RWPE2 (cell line): ENCODE results near the gene XPR1.
"Not testable (repeated sequence)": the region's sequence is repeated elsewhere in the genome, so short reads cannot be mapped to it uniquely, and the experiment has no call there.

Experiments used
- ATAC-seq: fragments of 200-7000 bp; cut with Tn5 transposase; 3 replicates; pipeline ENCODE4 v1.9.1; 2021; ENCODE audit warnings: low read depth
- DNase-seq: peaks from one replicate; pipeline ENCODE4 v3.0.0-alpha.2; 2020; ENCODE audit warnings: low spot score
- H3K27ac ChIP-seq: fragments of 450-650 bp; 2 replicates; pipeline ENCODE4 v1.5.1; 2017; ENCODE audit warnings: mild to moderate bottlenecking; ENCODE audit not compliant: poor library complexity, severe bottlenecking
- H3K27me3 ChIP-seq: fragments of 250-450 bp; sonication (Bioruptor Pico); 2 replicates; pipeline ENCODE4 v1.5.1; 2021; ENCODE audit warnings: mild to moderate bottlenecking, moderate library complexity; ENCODE audit not compliant: insufficient read depth, poor library complexity, severe bottlenecking
- H3K36me3 ChIP-seq: fragments of 250-450 bp; sonication (Bioruptor Pico); 2 replicates; pipeline ENCODE4 v1.5.1; 2020; ENCODE audit warnings: low read depth, mild to moderate bottlenecking, moderate library complexity
- H3K4me1 ChIP-seq: fragments of 250-450 bp; sonication (Bioruptor Pico); 2 replicates; pipeline ENCODE4 v1.5.1; 2021; ENCODE audit warnings: mild to moderate bottlenecking, moderate library complexity; ENCODE audit not compliant: insufficient read depth, poor library complexity, severe bottlenecking
- H3K4me3 ChIP-seq: fragments of 250-450 bp; sonication (Bioruptor Pico); 2 replicates; pipeline ENCODE4 v1.5.1; 2021; ENCODE audit warnings: mild to moderate bottlenecking, moderate library complexity; ENCODE audit not compliant: severe bottlenecking
- H3K9me3 ChIP-seq: fragments of 250-450 bp; sonication (Bioruptor Pico); 2 replicates; pipeline ENCODE4 v1.5.1; 2021; ENCODE audit warnings: mild to moderate bottlenecking, moderate library complexity; ENCODE audit not compliant: severe bottlenecking
- TF ChIP-seq, protein P1 (sequence below): fragments of 450-650 bp; IDR thresholded peaks from one replicate; pipeline ENCODE4 v1.5.1; 2017; ENCODE audit warnings: mild to moderate bottlenecking, moderate library complexity; ENCODE audit not compliant: poor library complexity, severe bottlenecking

Gene XPR1

GRCh38 chr1:180640531-180640949 lies 8.7 kb downstream of the XPR1 start:
- no peak overlapping the region for H3K4me3 ChIP-seq
- TF ChIP-seq, protein P1, sequence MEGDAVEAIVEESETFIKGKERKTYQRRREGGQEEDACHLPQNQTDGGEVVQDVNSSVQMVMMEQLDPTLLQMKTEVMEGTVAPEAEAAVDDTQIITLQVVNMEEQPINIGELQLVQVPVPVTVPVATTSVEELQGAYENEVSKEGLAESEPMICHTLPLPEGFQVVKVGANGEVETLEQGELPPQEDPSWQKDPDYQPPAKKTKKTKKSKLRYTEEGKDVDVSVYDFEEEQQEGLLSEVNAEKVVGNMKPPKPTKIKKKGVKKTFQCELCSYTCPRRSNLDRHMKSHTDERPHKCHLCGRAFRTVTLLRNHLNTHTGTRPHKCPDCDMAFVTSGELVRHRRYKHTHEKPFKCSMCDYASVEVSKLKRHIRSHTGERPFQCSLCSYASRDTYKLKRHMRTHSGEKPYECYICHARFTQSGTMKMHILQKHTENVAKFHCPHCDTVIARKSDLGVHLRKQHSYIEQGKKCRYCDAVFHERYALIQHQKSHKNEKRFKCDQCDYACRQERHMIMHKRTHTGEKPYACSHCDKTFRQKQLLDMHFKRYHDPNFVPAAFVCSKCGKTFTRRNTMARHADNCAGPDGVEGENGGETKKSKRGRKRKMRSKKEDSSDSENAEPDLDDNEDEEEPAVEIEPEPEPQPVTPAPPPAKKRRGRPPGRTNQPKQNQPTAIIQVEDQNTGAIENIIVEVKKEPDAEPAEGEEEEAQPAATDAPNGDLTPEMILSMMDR: no peak
- peaks cover 15% of the 10 kb centered on the region for H3K4me1 ChIP-seq
- no peak for DNase-seq
- H3K9me3 ChIP-seq: no peaks in the 10 kb centered on the region
- H3K27me3 ChIP-seq: no peaks in the 10 kb centered on the region
- H3K27ac ChIP-seq: no peak overlapping the region
- no peak for ATAC-seq
- no peaks in the 10 kb centered on the region for H3K36me3 ChIP-seq

- H3K4me3 ChIP-seq: no peak overlapping the region
- H3K27me3 ChIP-seq: no peaks in the 10 kb centered on the region
- no peak overlapping the region for H3K27ac ChIP-seq
- H3K9me3 ChIP-seq: no peaks in the 10 kb centered on the region
- peaks cover 6% of the 10 kb centered on the region for H3K4me1 ChIP-seq
- H3K36me3 ChIP-seq: no peaks in the 10 kb centered on the region
- ATAC-seq (no peak), DNase-seq (no peak)
- TF ChIP-seq, protein P1: no peak
Measured at GRCh38 chr1:180641662-180642061, 9.8 kb downstream of the XPR1 start.

GRCh38 chr1:180642781-180643180 lies 11.0 kb downstream of the XPR1 start:
- H3K36me3 ChIP-seq: no peaks in the 10 kb centered on the region
- TF ChIP-seq, protein P1: no peak
- DNase-seq: no peak
- peaks cover 6% of the 10 kb centered on the region for H3K4me1 ChIP-seq
- H3K9me3 ChIP-seq: no peaks in the 10 kb centered on the region
- H3K27me3 ChIP-seq: no peaks in the 10 kb centered on the region
- H3K27ac ChIP-seq: no peak overlapping the region
- no peak for ATAC-seq
- H3K4me3 ChIP-seq: no peak overlapping the region

- H3K9me3 ChIP-seq: no peaks in the 10 kb centered on the region
- TF ChIP-seq, protein P1: no peak
- H3K27ac ChIP-seq: no peak overlapping the region
- H3K36me3 ChIP-seq: no peaks in the 10 kb centered on the region
- H3K4me3 ChIP-seq: no peak overlapping the region
- no peak for DNase-seq
- no peak for ATAC-seq
- peaks cover 6% of the 10 kb centered on the region for H3K4me1 ChIP-seq
- no peaks in the 10 kb centered on the region for H3K27me3 ChIP-seq
Measured at GRCh38 chr1:180643693-180644092, 11.9 kb downstream of the XPR1 start.

GRCh38 chr1:180644526-180645192 lies 12.8 kb downstream of the XPR1 start:
- TF ChIP-seq, protein P1: no peak
- Histone ChIP-seq H3K4me3 (no peak overlapping the region), H3K36me3 (no peaks in the 10 kb centered on the region), H3K27me3 (no peaks in the 10 kb centered on the region), H3K27ac (no peak overlapping the region), H3K9me3 (no peaks in the 10 kb centered on the region), H3K4me1 (peaks cover 6% of the 10 kb centered on the region)
- no peak for DNase-seq
- no peak for ATAC-seq

DNA sequence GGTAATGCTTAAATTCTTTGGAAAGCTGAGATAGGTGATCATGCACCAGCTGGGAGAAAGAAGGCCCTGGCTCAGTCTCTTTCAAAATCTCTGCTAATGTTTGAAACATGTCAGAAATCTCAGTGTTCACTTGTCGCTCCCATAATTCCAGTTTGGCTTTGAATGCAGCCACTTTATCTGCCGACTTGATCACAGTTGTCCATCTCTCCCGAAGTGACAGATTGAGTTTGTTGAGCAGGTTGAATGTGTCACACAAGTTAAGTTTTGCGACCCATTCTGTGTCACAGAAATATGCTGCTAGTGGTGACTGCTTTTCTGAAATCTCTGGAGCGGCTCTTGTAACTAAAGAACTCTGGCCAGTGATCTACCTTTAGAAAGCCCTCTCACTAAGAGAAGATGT lies 13.4 kb downstream of the XPR1 start:
- H3K36me3 ChIP-seq, H3K9me3 ChIP-seq, DNase-seq, H3K27ac ChIP-seq, H3K4me1 ChIP-seq, ATAC-seq, H3K4me3 ChIP-seq, H3K27me3 ChIP-seq: not testable (repeated sequence)
